Activated naive CD4-positive, alpha-beta T cell treated with anti-CD3 and anti-CD28 coated beads, Interleukin-2, amount 50 U/mL, for 24 hours (primary cell): Measurements from ENCODE around the gene STAT3.
"Not testable (repeated sequence)": the region's sequence is repeated elsewhere in the genome, so short reads cannot be mapped to it uniquely, and the experiment has no call there.

ENCODE experiments used
- H3K27ac Mint-ChIP-seq: one replicate; pipeline ENCODE4 v1.8.0; 2021; ENCODE audit warnings: mild to moderate bottlenecking, mixed read lengths
- H3K27me3 Mint-ChIP-seq: one replicate; pipeline ENCODE4 v1.8.0; 2021; ENCODE audit warnings: mixed read lengths
- H3K36me3 Mint-ChIP-seq: one replicate; pipeline ENCODE4 v1.8.0; 2021; ENCODE audit warnings: mixed read lengths
- H3K4me1 Mint-ChIP-seq: one replicate; pipeline ENCODE4 v1.8.0; 2021; ENCODE audit warnings: mixed read lengths
- H3K4me3 Mint-ChIP-seq: one replicate; pipeline ENCODE4 v1.8.0; 2021; ENCODE audit warnings: mild to moderate bottlenecking, mixed read lengths
- H3K9me3 Mint-ChIP-seq: one replicate; pipeline ENCODE4 v1.8.0; 2021; ENCODE audit warnings: mixed read lengths

STAT3 gene

DNA sequence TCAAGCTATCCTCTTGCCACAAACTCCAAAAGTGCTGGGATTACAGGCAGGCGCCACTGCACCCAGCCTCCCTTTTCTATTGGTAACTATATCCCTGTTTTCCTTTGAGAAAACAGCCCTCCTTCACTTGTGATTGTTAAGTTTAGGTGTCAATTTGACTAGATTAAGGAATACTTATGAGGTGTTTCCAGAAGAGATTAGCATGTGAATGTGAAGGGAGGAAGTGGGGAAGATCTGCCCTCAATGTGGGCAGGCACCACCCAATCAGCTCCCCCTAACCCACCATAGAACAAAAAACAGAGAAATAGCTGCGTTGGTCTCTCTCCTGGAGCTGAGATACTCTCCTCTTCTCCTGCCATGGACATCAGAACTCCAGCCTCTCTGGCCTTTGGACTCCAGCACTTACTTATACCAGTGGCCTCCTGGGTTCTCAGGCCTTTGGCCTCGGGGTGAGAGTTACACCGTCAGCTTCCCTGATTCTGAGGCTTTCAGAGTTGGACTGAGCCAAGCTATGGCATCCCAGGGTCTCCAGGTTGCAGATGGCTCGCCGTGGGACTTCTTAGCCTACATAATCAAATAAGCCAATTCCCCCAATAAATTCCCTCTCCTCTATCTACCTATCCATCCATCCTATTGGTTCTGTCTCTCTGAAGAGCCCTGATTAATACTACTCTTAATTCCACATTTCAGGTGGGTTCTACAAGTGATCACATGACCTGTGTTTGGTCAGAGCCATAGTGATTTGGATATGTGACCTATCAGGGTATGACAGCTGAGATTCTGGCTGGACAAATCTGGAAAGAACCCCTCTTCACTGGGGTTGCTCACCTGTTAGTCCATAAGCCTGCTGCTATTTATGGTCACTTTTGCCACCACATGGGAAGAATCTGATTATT lies 12.0 kb upstream of the STAT3 start:
- no peaks in the 10 kb centered on the region for H3K36me3 Mint-ChIP-seq
- peak overlapping the region; percentile 13 for H3K27ac Mint-ChIP-seq
- H3K27me3 Mint-ChIP-seq: no peaks in the 10 kb centered on the region
- H3K4me3 Mint-ChIP-seq: no peak overlapping the region
- peaks cover 9% of the 10 kb centered on the region for H3K4me1 Mint-ChIP-seq
- H3K9me3 Mint-ChIP-seq: no peaks in the 10 kb centered on the region

DNA sequence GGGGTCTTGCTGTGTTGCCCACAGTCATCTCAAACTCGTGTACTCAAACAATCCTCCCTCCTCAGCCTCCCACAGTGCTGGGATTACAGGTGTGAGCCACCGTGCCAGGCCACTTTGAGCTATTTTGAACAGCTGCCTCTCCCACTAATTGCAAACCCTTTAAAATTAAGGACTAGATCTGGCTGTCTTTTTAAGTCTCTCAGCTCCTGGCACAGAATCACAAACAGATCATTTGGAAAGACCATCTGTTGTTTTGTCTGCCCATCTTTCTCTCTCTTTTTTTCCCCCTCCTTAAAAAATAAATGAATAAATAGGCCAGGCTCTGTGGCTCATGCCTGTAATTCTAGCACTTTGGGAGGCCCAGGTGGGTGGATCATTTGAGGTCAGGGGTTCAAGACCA lies 10.9 kb upstream of the STAT3 start:
- H3K27ac Mint-ChIP-seq: no peak overlapping the region
- H3K36me3 Mint-ChIP-seq: no peaks in the 10 kb centered on the region
- H3K27me3 Mint-ChIP-seq: no peaks in the 10 kb centered on the region
- no peaks in the 10 kb centered on the region for H3K9me3 Mint-ChIP-seq
- H3K4me3 Mint-ChIP-seq: no peak overlapping the region
- peaks cover 9% of the 10 kb centered on the region for H3K4me1 Mint-ChIP-seq

DNA sequence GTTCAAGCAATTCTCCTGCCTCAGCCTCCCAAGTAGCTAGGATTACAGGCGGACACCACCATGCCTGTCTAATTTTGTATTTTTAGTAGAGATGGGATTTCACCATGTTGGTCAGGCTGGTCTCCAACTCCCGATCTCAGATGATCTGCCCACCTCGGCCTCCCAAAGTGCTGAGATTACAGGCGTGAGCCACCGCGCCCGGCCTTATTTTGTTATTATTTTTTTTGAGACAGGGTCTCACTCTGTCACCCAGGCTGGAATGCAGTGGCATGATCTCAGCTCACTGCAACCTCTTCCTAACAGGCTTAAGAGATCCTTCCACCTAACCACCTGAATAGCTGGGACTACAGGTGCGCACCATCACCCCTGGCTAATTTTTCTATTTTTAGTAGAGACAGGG lies 7.4 kb upstream of the STAT3 start:
- not testable (repeated sequence) for H3K9me3 Mint-ChIP-seq, H3K36me3 Mint-ChIP-seq, H3K27ac Mint-ChIP-seq, H3K27me3 Mint-ChIP-seq, H3K4me3 Mint-ChIP-seq
- peaks cover 15% of the 10 kb centered on the region for H3K4me1 Mint-ChIP-seq

DNA sequence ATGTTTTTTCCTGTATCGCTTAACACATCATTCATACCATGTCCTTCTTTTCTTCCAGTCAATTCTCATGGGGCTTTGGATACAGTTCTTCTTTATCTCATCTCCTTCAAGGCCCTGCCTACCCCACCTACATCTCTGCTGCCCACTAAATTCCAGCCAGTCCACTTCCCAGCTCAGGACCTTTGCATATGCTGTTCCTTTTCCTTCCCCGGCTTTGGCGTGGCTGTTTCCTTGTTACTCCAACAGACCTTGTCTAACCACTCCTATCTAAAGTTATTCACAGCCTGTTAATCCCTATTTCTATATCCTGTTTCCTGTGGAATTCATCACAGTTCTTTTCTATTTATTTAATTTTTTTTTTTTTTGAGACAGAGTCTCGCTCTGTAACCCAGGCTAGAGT lies 6.6 kb upstream of the STAT3 start:
- H3K4me1 Mint-ChIP-seq: peaks cover 15% of the 10 kb centered on the region
- H3K4me3 Mint-ChIP-seq: no peak overlapping the region
- H3K36me3 Mint-ChIP-seq: no peaks in the 10 kb centered on the region
- peak overlapping the region; percentile 43 for H3K27ac Mint-ChIP-seq
- no peaks in the 10 kb centered on the region for H3K27me3 Mint-ChIP-seq
- no peaks in the 10 kb centered on the region for H3K9me3 Mint-ChIP-seq

DNA sequence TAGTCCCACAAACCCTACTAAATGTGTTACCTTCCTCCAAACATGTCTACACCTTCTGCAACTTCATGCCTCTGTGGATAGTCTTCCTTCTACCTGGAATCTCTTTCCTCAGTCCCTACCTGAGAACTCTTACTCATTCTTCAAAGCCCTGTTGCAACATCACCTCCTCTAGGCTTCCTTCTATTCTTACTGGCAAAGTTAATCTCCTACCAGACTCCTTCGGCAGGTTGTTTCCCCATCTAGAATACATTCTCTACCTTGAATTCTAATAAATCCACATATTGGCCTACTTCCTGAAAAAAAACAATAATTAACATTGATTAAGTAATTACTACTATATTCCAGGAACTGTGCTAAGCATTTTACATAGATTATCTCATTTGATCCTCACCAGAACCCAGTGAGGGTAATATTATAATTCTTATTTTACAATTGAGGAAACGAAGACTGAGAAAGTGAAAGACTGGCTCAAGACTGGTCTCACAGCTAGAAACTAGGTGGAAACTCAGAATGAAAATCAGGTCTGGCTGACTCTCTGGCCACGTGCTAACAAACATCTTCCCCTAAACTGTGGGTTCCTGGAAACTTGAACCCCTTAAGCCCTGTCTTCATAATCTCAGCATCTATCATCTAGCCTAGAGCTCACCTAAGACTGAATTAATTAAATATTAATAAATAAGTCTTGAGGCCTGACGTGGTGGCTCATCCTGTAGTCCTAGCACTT lies 4.6 kb upstream of the STAT3 start:
- Mint-ChIP-seq H3K9me3 (no peaks in the 10 kb centered on the region), H3K4me1 (peaks cover 22% of the 10 kb centered on the region), H3K4me3 (no peak overlapping the region), H3K36me3 (peaks cover 1% of the 10 kb centered on the region), H3K27me3 (no peaks in the 10 kb centered on the region), H3K27ac (peak overlapping the region; percentile 86)

DNA sequence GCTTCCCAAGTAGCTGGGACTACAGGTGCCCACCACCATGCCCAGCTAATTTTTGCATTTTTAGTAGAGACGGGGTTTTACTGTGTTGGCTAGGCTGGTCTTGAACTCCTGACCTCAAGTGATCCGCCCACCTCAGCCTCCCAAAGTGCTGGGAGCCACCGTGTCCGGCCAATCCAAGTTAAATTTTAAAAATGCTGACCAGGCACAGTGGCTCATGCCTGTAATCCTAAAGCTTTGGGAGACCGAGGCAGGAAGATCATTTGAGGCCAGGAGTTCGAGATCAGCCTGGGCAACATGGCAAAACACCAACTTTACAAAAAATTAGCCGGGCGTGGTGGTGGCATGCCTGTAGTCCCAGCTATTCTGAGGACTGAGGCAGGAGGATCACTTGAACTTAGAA lies 3.2 kb upstream of the STAT3 start:
- not testable (repeated sequence) for H3K9me3 Mint-ChIP-seq, H3K27ac Mint-ChIP-seq, H3K27me3 Mint-ChIP-seq, H3K4me3 Mint-ChIP-seq, H3K36me3 Mint-ChIP-seq
- peaks cover 31% of the 10 kb centered on the region for H3K4me1 Mint-ChIP-seq

DNA sequence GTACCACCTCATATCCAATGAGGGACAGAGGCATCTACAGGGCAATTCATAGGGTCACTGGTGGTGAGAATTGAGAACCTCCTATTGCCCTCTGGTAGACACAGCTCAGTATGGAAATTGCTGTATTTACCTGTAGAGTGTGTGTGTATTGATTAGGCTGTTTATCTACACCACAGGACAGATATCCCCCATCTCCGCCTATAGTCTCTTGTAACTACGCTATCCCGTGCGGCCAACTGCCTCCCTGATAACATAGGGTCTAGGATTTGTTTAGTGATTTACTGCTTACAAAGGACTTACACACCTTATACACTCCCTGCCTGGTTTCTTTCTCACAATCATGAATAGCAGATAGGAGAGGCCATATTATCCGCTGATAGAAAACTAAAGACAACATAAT lies 1.7 kb upstream of the STAT3 start:
- H3K27ac Mint-ChIP-seq: peak overlapping the region; percentile 100
- no peaks in the 10 kb centered on the region for H3K9me3 Mint-ChIP-seq
- H3K27me3 Mint-ChIP-seq: no peaks in the 10 kb centered on the region
- peaks cover 4% of the 10 kb centered on the region for H3K36me3 Mint-ChIP-seq
- H3K4me1 Mint-ChIP-seq: peaks cover 43% of the 10 kb centered on the region
- H3K4me3 Mint-ChIP-seq: peak overlapping the region; percentile 95

DNA sequence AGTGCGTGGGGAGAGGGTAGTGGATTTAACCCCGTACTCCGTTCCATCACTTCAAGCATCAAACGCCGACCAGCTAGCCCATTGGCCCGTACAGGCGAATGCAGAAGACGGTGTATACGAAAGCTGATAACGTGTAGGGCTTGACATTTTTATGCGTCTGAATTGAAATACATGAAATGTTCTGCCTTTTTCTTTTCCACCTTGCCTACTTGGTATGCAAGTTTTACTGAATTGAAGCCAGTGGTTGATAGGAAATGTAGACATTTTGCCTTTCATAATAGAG lies 834 bp upstream of the STAT3 start:
- Mint-ChIP-seq H3K4me3 (peak overlapping the region; percentile 95), H3K4me1 (peaks cover 47% of the 10 kb centered on the region), H3K27ac (peak overlapping the region; percentile 100), H3K27me3 (no peaks in the 10 kb centered on the region), H3K9me3 (no peaks in the 10 kb centered on the region), H3K36me3 (peaks cover 6% of the 10 kb centered on the region)

DNA sequence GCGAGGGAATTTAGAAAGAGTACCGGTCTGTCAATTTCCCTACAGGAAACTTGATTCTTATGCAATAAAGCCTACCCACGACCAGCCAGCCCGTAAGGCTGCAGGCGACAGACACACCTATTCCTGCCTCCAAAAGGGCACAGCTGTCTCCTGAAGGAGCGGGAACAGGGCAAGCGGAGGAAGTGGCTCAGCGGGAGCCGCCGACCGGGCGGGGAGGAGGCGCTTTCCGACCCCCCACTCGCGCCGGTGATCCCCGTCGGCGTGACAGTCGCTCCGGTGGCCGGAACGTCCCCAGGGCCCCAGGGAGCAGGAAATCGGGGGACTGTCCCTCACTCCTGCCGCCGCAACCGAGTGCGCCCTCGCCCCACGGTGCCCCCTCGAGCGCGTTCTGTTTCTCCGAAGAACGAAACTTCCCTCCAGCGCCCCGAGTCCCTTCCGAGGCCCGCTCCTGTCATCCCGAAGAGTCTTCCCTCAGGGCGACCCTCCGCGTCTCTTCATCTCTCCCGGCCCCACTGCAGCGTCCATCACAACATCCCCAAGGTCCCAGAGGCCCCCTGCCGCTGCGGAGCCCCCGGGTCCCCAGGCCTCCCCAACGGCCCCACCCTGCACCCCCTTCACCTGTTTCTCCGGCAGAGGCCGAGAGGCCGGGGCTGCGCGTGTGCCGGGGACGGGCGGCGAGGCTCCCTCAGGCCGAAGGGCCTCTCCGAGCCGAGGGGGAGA lies 421 bp downstream of the STAT3 start:
- H3K4me1 Mint-ChIP-seq: peaks cover 54% of the 10 kb centered on the region
- peak overlapping the region; percentile 100 for H3K27ac Mint-ChIP-seq
- H3K27me3 Mint-ChIP-seq: no peaks in the 10 kb centered on the region
- H3K36me3 Mint-ChIP-seq: peaks cover 6% of the 10 kb centered on the region
- H3K9me3 Mint-ChIP-seq: no peaks in the 10 kb centered on the region
- peak overlapping the region; percentile 95 for H3K4me3 Mint-ChIP-seq

DNA sequence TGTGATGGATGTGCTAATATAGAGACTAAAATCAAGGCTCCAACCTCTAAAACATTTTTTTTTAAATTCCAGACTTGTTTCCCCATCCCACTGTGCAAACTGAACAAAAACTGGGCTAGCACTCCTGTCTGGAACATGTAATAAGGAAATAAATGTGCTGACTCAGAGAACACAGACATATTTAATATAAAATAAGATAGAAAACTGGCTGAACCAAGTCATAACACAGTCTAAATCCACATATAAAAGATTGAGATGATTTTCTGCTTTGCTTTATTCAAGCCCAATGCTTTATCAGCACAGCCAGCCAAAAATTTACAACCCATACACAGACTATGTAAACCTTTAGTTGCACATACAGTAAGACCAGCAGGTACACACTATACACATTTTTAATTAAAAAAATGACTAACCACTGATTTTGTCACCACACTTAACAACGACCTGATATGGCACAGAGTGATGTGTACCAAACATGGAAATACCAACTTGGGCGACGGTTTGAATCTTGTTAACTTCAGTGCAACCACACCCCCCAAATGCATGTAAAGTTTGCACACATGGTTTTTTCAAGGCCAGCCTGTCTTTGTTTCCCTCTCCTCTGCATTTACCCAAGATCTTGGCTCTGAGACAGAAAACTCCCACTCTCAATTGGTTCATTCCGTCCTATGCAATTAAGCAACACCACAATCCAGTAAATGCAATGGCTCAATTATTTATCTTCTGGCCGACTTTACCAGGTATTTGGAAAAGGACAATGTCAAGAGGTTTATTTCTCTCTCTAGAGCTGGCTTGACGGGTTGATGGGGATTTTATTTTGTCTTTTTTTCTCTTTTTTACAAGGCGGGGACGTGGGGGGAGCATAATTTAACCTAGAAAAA lies 1.2 kb downstream of the STAT3 start:
- H3K27me3 Mint-ChIP-seq: no peaks in the 10 kb centered on the region
- no peaks in the 10 kb centered on the region for H3K9me3 Mint-ChIP-seq
- peaks cover 8% of the 10 kb centered on the region for H3K36me3 Mint-ChIP-seq
- H3K27ac Mint-ChIP-seq: peak overlapping the region; percentile 100
- peaks cover 56% of the 10 kb centered on the region for H3K4me1 Mint-ChIP-seq
- H3K4me3 Mint-ChIP-seq: peak overlapping the region; percentile 95

DNA sequence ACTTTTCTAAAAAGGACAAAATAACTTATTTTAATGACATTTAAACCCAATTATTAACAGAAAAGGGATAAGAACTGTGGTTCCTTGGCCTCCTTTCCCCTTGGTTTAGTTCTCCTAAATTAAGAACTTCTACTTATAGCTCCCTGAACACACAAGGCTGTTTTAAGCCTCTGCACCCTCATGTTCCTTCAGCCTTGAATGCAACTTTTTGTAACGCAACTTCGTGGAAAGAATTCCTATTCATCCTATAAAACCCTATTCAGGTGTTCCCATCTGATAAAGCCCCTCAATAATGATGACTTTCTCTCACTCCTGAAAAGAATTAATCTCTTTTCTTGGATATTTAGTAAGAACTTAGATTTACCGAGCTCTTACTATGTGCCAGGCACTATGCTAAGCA lies 6.3 kb downstream of the STAT3 start:
- Mint-ChIP-seq H3K27me3 (no peaks in the 10 kb centered on the region), H3K27ac (peak overlapping the region; percentile 84), H3K4me1 (peaks cover 77% of the 10 kb centered on the region), H3K9me3 (no peaks in the 10 kb centered on the region), H3K36me3 (peaks cover 12% of the 10 kb centered on the region), H3K4me3 (no peak overlapping the region)

DNA sequence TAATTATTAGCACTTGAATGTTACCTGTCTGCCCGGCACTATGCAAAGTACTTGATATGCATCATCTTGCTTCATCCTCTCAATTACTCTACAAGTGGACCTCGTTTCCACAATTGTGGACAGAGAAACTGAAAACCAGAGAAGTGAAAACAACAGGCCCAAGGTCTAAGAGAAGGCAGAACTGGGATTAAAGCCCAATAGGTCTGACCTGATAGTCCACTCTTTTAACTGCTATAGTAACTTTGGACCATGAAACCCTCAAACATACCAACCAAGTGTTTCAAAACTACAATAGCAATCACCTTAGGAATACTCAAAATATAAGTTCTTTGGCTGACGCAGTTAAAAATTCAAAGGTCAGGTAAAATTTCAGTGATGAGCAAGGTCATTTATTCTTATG lies 7.3 kb downstream of the STAT3 start:
- Mint-ChIP-seq H3K4me1 (peaks cover 72% of the 10 kb centered on the region), H3K4me3 (peak overlapping the region; percentile 36), H3K36me3 (peaks cover 12% of the 10 kb centered on the region), H3K27ac (peak overlapping the region; percentile 83), H3K27me3 (no peaks in the 10 kb centered on the region), H3K9me3 (no peaks in the 10 kb centered on the region)

DNA sequence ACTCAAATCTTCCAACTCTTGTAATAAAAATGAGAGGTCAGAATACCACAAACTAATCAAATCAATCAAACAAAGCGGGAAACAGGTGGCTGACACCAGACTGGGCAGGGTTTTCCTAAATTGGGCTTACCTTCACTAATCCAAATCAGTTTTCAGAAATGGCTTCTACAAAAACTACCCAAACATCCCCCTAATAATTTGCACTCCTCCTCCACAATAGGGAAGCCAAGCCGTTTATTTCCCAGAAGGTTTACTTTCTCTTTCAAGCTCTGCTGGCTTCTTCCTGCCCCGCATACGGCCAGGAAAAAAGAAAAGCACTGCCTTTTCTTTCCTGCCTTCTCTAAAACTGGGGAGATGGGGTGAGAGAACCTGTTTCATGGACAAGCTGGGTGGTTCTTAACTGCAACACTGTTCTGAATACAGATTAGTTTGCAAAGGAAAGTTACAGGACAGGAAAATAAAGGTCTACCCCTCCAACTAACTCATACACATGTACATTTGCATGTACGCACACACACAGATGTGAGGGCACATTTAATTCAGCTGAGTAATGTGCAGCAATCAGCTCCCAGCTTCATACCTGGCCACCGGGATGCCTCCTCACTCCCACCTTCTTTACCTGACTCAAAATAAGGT lies 9.2 kb downstream of the STAT3 start:
- H3K36me3 Mint-ChIP-seq: peaks cover 7% of the 10 kb centered on the region
- H3K4me1 Mint-ChIP-seq: peaks cover 78% of the 10 kb centered on the region
- H3K9me3 Mint-ChIP-seq: no peaks in the 10 kb centered on the region
- H3K4me3 Mint-ChIP-seq: peak overlapping the region; percentile 84
- peak overlapping the region; percentile 85 for H3K27ac Mint-ChIP-seq
- H3K27me3 Mint-ChIP-seq: no peaks in the 10 kb centered on the region

DNA sequence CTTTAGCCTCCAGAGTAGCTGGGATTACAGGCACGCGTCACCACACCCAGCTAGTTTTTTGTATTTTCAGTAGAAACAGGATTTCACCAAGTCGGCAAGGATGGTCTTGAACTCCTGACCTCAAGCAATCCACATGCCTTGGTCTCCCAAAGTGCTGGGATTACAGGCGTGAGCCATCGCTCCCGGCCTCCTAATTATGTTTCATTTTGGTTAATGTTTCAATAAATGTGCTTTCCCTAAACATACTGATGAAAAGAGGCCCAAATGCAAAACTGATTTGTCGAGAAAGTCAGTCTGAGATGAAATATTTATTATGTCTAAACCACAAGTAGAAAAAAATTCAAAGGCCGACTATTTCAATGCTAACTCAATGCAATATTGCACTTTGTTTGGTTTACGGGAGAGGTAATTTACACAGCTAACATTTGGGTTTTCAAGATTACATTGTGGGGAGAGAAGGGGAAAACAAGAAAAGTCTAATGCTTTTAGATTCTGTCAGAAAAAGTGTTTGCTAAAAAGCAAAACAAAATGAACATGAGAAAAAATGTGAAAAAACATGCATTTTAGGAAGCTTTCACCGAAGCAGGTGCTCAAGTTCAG lies 9.8 kb downstream of the STAT3 start:
- Mint-ChIP-seq H3K27me3 (no peaks in the 10 kb centered on the region), H3K36me3 (peaks cover 10% of the 10 kb centered on the region), H3K27ac (peak overlapping the region; percentile 85), H3K9me3 (no peaks in the 10 kb centered on the region), H3K4me1 (peaks cover 77% of the 10 kb centered on the region), H3K4me3 (peak overlapping the region; percentile 84)
